ENCODE measurements around the gene CYP3A4.
"Not testable (repeated sequence)": the region's sequence is repeated elsewhere in the genome, so short reads cannot be mapped to it uniquely, and the experiment has no call there.

Gene CYP3A4

DNA sequence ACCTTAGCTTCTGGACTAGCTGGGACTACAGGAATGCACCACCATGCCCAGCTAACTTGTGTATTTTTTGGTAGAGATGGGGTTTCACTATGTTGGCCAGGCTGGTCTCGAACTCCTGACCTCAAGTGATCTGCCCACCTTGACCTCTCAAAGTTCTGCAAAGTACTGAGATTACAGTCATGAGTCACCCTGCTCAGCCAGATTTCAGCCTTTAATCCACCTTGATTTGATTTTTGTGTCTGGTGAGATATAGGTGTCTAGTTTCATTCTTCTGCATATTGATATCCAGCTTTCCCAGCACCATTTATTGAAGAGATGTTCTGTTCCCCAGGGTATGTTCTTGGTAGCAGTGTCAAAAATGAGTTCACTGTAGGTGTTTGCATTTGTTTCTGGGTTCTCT is 28.9 kb downstream of the CYP3A4 start:
- TF ChIP-seq, protein P1, sequence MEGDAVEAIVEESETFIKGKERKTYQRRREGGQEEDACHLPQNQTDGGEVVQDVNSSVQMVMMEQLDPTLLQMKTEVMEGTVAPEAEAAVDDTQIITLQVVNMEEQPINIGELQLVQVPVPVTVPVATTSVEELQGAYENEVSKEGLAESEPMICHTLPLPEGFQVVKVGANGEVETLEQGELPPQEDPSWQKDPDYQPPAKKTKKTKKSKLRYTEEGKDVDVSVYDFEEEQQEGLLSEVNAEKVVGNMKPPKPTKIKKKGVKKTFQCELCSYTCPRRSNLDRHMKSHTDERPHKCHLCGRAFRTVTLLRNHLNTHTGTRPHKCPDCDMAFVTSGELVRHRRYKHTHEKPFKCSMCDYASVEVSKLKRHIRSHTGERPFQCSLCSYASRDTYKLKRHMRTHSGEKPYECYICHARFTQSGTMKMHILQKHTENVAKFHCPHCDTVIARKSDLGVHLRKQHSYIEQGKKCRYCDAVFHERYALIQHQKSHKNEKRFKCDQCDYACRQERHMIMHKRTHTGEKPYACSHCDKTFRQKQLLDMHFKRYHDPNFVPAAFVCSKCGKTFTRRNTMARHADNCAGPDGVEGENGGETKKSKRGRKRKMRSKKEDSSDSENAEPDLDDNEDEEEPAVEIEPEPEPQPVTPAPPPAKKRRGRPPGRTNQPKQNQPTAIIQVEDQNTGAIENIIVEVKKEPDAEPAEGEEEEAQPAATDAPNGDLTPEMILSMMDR (IDR thresholded peaks at IDR 0.05; ENCODE audit: low read depth, low read length, missing control alignments), result no peak
- in situ Hi-C loops (cut with HindIII; ENCODE audit: low sequenced_read_pairs), result no loop called here
- no peak for DNase-seq (ENCODE audit: low read depth)
- no peak overlapping the region for H3K4me3 ChIP-seq (ENCODE audit: low read depth, low read length)

DNA sequence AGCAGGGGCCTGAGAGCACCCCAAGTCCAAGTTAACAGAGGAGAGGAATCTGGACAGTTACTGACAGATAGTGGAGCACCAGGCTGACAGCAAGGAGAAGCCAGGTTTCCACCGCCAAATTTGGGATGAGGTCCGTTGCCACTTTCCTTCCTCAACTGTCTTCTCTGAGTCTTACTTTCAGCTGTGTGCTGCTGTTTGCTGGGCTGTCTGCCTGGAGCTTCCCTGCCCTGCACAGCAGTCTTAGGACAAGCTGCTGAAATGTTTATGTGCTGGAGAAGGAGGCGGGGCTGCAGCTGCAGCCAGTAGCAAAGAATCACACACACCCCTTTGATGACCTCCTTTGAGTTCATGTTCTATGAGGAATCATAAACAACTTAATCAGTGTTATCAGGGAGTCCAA is 31.6 kb downstream of the CYP3A4 start:
- TF ChIP-seq, protein P1 (IDR thresholded peaks at IDR 0.05; ENCODE audit: low read depth, low read length, missing control alignments), result no peak
- in situ Hi-C loops (cut with HindIII; ENCODE audit: low sequenced_read_pairs), result no loop called here
- no peak for DNase-seq (ENCODE audit: low read depth)
- H3K4me3 ChIP-seq (ENCODE audit: low read depth, low read length), result no peak overlapping the region

DNA sequence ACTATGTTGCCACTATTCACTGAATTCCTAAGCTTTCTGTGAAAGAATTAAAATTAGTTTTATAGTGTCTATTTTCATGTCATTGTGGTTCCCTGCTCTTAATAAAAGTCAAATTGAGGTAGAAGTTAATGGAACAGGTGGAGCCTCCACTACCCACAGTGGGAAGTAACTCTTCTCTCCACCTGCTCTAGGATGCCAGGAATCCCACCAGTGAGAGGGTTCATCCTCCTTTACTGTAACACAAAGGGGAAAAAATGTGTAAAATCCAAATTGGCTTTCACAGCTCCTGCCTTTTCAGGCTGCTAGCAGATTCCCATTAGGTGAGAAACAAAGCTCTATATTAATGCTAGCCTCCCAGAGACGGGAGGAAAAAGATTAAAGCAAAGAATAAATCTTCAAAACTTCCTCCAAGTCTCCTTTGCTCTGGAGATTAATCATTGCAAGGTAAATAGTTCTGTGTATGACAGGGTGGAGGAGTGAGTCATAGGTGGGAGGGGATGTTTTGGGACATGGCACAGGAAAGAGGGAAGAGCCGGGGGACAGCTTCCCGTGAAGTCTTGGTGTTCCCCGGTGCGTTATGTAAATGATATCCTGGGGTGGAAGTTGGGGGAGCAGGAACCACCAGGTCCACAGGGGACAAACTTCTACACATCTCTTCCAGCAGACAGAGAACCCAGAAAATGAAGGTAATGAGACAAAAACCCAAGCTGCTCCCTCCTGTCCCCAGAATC is 32.5 kb downstream of the CYP3A4 start:
- H3K4me3 ChIP-seq (ENCODE audit: low read depth, low read length); DNase-seq (ENCODE audit: low read depth); in situ Hi-C loops (cut with HindIII; ENCODE audit: low sequenced_read_pairs): not testable (repeated sequence)

DNA sequence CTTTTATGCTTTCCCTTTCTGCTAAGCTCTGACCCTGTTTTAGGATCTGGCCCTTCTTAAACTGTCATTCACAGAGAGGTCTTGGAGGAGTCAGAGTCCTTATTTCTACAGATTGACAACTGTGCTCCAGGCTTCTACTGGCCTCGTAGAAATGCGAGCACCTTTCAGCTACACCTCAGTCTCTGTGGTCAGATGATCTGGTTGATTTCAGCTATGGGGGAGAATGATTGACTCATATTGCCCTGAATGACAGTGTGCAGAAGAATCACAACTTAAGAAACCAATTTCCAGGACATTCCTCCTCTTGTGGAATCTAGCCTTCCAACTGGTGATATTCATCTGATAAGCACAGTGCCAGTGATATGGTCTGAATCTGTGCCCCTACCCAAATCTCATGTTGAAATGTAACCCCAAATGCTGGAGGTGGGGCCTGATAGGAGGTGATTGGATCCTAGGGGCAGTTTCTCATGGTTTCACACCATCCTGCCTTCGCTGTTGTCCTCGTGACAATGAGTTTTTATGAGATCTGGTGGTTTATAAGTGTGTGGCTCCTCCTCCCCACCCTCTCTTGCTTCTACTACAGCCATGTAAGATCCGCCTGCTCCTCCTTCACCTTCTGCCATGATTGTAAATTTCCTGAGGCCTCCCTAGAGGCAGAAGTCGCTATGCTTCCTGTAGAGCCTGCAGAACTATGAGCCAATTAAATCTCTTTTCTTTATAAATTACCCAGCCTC is 35.0 kb downstream of the CYP3A4 start:
- TF ChIP-seq, protein P1 (IDR thresholded peaks at IDR 0.05; ENCODE audit: low read depth, low read length, missing control alignments), result no peak
- no peak overlapping the region for H3K4me3 ChIP-seq (ENCODE audit: low read depth, low read length)
- no peak for DNase-seq (ENCODE audit: low read depth)
- in situ Hi-C loops (cut with HindIII; ENCODE audit: low sequenced_read_pairs), result no loop called here

DNA sequence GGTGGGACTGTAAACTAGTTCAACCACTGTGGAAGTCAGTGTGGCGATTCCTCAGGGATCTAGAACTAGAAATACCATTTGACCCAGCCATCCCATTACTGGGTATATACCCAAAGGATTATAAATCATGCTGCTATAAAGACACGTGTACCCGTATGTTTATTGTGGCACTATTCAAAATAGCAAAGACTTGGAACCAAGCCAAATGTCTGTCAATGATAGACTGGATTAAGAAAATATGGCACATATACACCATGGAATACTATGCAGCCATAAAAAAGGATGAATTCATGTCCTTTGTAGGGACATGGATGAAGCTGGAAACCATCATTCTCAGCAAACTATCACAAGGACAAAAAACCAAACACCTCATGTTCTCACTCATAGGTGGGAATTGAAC is 37.1 kb downstream of the CYP3A4 start:
- H3K4me3 ChIP-seq (ENCODE audit: low read depth, low read length); DNase-seq (ENCODE audit: low read depth); in situ Hi-C loops (cut with HindIII; ENCODE audit: low sequenced_read_pairs): not testable (repeated sequence)

DNA sequence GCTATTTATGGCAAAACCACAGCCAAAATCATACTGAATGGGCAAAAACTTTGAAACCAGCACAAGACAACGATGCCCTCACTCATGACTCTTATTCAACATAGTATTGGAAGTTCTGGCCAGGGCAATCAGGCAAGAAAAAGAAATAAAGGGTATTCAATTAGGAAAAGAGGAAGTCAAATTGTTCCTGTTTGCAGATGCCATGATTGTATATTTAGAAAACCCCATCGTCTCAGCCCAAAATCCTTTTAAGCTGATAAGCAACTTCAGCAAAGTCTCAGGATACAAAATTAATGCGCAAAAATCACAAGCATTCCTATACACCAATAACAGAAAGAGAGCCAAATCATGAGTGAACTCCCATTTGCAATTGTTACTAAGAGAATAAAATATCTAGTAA is 38.6 kb downstream of the CYP3A4 start:
- DNase-seq (ENCODE audit: low read depth); H3K4me3 ChIP-seq (ENCODE audit: low read depth, low read length); in situ Hi-C loops (cut with HindIII; ENCODE audit: low sequenced_read_pairs): not testable (repeated sequence)

DNA sequence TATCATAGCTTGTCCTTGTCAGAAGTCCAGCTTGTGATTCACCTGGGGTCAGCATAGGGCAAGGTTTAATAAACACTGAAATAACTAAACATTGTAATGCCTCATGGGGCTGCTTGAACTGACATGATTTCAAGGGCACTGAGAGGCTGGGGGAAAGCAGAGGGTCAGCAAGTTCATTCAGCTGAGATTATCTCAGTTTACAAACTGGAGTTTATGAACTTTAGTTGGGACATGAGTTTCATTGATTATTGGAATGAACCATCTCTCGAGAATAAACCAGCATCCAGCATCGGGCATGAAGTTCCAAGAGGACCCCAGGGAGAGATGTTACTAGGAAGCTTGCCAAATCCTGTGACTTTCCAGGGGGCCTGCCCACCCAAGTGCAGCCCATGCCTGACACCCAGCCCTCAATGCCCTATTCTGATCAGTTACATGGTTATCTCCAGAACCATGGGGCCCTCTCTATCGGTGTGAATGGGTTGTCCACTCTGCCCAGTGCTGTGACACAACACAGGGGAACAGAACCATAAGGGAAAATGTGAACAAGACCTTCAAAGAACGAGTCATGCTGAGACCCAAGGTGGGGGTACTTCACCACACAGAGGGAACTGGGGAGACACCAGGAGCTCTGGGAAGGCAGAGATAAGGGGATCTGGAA is 41.1 kb downstream of the CYP3A4 start:
- in situ Hi-C loops (cut with HindIII; ENCODE audit: low sequenced_read_pairs), result no loop called here
- TF ChIP-seq, protein P1 (IDR thresholded peaks at IDR 0.05; ENCODE audit: low read depth, low read length, missing control alignments), result no peak

DNA sequence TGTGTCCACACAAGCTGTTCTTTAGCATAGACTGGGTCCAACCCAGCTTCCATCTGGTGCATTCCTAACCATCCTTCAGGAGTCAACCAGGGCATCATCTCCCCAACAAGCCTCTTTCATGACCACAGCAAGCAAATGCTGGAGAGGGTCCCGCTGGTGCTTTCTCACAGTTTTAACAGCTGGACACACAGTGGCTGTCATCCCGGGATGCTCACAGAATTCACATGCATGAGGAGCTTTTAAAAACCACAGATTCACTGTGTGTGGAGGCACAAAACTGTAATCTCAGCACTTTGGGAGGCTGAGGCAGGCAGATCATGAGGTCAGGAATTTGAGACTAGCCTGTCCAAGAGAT is 42.6 kb downstream of the CYP3A4 start:
- no peak overlapping the region for H3K4me3 ChIP-seq (ENCODE audit: low read depth, low read length)
- TF ChIP-seq, protein P1 (IDR thresholded peaks at IDR 0.05; ENCODE audit: low read depth, low read length, missing control alignments), result no peak
- no peak for DNase-seq (ENCODE audit: low read depth)
- in situ Hi-C loops (cut with HindIII; ENCODE audit: low sequenced_read_pairs), result no loop called here

More for the DNA sequence above, 41.1 kb downstream of the CYP3A4 start:
- no peak overlapping the region for H3K4me3 ChIP-seq (ENCODE audit: low read depth, low read length)
- no peak for DNase-seq (ENCODE audit: low read depth)
